ENCODE results near the gene ZNF416.
A peak's percentile ranks its signal among the peaks of the same experiment; 100 is the strongest.

The ZNF416 gene

DNA sequence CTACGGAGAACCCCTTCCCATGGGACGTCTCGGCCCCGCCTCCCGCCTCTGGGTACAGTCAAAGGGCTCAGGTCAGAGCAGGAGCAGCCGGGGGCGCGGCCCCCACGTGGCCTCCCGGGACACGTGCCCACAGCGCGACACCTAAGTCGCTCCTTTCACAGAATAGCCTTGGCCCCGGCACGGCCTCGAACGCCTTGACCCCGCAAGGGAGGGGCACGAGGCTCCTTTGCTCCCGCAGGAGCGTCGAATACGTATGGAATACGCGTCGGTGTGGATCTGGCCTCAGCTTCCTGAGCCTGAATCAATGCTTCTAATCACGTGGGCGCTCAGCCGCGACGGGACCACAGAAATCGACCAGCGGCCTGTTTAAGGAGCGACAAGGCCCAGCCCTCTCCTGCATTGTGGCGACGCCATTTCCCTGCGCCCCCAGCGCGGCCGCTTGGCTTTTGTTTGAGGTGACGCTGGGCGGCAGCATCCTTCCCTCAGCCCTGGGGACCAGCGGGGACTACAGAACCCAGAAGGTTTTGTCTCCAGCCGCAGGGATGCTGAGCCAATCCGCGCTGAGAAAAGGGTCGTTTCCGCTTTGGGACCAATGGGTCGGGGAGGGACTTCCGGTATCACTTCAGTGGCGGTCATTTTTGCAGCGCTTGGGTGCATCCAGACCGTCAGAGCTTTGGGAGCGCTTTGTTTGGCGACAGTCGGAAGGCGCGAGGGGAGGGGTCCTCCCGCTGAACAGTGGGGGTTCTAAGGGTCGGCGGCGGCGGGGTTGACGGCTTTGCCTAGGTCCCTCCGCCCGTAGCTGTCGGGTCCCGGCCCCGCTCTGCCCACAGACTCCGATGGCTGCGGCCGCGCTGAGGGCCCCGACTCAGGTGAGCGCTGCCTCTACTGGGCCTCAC is 5.1 kb upstream of the ZNF416 start, which contains the start of gene ZIK1:
Gene ZIK1 (plus strand): TSS at position 625 of the 896 bp plus-strand sequence. CDS start 212 bp downstream, at position 837.
- Histone ChIP-seq H3K4me3 (ENCODE audit: low read depth, low read length) (peak within 1 kb of the TSS; percentile 79), H3K9me3 (ENCODE audit: control insufficient read depth, insufficient read depth, low read depth, low read length) (peaks cover 58% of the 10 kb centered on the region), H3K36me3 (ENCODE audit: control insufficient read depth, insufficient read depth, low read length) (peaks cover 34% of the 10 kb centered on the region), H3K27me3 (ENCODE audit: control insufficient read depth, insufficient read depth, low read length) (no peaks in the 10 kb centered on the region), H3K4me1 (ENCODE audit: control insufficient read depth, insufficient read depth, low read length) (no peaks in the 10 kb centered on the region), H3K27ac (ENCODE audit: low read depth, low read length) (0 out of 2 replicates have a peak within 1 kb of the TSS, but pooled peaks have one; percentile 13), H3K9ac (ENCODE audit: low read length) (peak within 1 kb of the TSS; percentile 73)

DNA sequence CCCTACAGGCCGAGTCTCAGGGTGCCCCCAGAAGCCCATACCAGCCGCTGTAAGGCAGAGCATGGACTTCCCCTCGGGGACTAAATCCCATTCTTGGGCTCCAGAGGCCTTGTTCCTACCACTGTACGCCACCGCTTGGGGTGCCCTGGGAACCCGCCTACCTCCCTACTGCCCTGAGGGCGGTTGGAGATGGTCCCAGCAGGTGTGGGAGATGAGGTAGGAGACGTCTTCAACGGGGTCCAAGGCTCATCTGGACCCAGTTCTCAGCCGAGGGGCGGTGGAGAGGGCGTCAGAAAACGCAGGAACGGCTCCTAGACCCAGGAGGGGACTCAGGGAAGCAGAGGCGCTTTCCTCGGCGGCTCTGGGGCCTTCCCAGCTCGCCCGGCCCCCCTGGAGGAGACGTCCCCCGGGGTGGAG is 4.4 kb upstream of the ZNF416 start:
- no peak overlapping the region for H3K27ac ChIP-seq (ENCODE audit: low read depth, low read length)

DNA sequence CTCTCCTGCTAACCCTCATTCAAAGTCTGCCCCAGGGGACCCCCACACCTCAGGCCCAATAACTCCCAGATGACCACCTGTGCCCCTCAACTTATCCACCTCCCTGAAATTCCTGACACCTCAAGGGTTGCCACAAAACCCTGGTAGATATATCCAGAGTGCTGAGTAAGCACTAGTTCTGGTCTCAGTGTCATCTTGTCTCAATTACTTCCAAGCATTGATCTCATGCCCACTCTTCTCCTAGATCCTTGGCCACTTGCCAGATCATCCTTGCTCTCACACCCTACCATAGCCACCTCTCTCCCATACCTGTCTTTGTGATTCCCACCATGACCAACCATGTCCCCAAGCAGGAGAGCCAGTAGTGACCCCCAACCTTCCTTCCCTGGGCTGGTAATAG is 2.0 kb downstream of the ZNF416 start:
- Histone ChIP-seq H3K36me3 (ENCODE audit: control insufficient read depth, insufficient read depth, low read length) (peaks cover 63% of the 10 kb centered on the region), H3K9me3 (ENCODE audit: control insufficient read depth, insufficient read depth, low read depth, low read length) (peaks cover 73% of the 10 kb centered on the region)

More for the DNA sequence above, 4.4 kb upstream of the ZNF416 start:
- Histone ChIP-seq H3K4me1 (ENCODE audit: control insufficient read depth, insufficient read depth, low read length) (peaks cover 1% of the 10 kb centered on the region; the same call in 1 of the 2 replicates), H3K9me3 (ENCODE audit: control insufficient read depth, insufficient read depth, low read depth, low read length) (peaks cover 53% of the 10 kb centered on the region), H3K9ac (ENCODE audit: low read length) (no peak overlapping the region), H3K36me3 (ENCODE audit: control insufficient read depth, insufficient read depth, low read length) (peaks cover 27% of the 10 kb centered on the region), H3K27me3 (ENCODE audit: control insufficient read depth, insufficient read depth, low read length) (no peaks in the 10 kb centered on the region), H3K4me3 (ENCODE audit: low read depth, low read length) (peak overlapping the region; percentile 79)

DNA sequence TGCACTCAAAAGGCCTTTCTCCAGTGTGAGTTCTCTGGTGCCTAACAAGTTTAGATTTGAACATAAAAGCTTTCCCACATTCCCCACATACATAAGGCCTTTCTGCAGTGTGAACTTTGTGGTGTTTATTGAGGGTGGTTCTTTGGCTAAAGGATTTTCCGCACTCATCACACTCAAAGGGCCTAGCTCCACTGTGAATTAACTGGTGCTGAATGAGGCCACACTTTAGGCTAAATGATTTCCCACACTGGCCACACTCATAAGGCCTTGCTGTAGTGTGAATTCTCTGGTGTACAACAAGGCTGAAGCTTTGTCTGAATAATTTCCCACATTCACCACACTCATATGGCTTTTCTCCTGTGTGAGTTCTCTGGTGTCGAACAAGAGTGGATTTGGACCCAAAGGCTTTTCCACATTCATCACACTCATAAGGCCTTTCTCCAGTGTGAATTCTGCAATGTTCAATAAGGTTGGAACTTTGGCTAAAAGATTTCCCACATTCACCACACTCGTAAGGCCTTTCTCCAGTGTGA is 6.2 kb downstream of the ZNF416 start:
- H3K4me1 ChIP-seq (ENCODE audit: control insufficient read depth, insufficient read depth, low read length) = no peaks in the 10 kb centered on the region
- H3K27me3 ChIP-seq (ENCODE audit: control insufficient read depth, insufficient read depth, low read length) = no peaks in the 10 kb centered on the region
- no peak overlapping the region for H3K9ac ChIP-seq (ENCODE audit: low read length)
- H3K4me3 ChIP-seq (ENCODE audit: low read depth, low read length) = no peak overlapping the region
- H3K36me3 ChIP-seq (ENCODE audit: control insufficient read depth, insufficient read depth, low read length) = peaks cover 68% of the 10 kb centered on the region
- H3K27ac ChIP-seq (ENCODE audit: low read depth, low read length) = no peak overlapping the region
- H3K9me3 ChIP-seq (ENCODE audit: control insufficient read depth, insufficient read depth, low read depth, low read length) = peaks cover 94% of the 10 kb centered on the region

More for the DNA sequence above, 2.0 kb downstream of the ZNF416 start:
- no peak overlapping the region for H3K4me3 ChIP-seq (ENCODE audit: low read depth, low read length)
- H3K4me1 ChIP-seq (ENCODE audit: control insufficient read depth, insufficient read depth, low read length) = peaks cover 4% of the 10 kb centered on the region
- H3K9ac ChIP-seq (ENCODE audit: low read length) = no peak overlapping the region
- no peak overlapping the region for H3K27ac ChIP-seq (ENCODE audit: low read depth, low read length)
- H3K27me3 ChIP-seq (ENCODE audit: control insufficient read depth, insufficient read depth, low read length) = no peaks in the 10 kb centered on the region

DNA sequence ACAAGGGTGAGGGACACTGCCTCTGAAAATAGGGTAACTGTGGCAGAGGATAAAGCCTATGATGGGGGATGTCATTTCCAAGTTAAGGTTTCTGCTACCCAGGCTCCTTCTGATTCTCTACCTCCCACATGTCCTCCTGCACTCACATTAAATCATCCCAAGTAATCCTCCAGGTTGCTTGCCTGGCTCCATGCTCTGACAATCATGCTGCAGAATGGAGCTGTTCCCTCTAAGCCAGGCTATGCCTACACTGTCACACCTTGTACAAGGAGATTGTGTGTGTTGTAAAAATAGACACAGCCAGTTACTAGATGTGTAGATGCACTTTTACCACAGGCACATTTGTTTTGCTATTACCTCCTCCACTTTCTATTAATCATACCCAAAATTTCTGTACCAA is 8.0 kb downstream of the ZNF416 start:
- H3K27me3 ChIP-seq (ENCODE audit: control insufficient read depth, insufficient read depth, low read length) = no peaks in the 10 kb centered on the region
- no peak overlapping the region for H3K4me3 ChIP-seq (ENCODE audit: low read depth, low read length)
- no peaks in the 10 kb centered on the region for H3K4me1 ChIP-seq (ENCODE audit: control insufficient read depth, insufficient read depth, low read length)
- no peak overlapping the region for H3K9ac ChIP-seq (ENCODE audit: low read length)
- peaks cover 51% of the 10 kb centered on the region for H3K36me3 ChIP-seq (ENCODE audit: control insufficient read depth, insufficient read depth, low read length)
- H3K9me3 ChIP-seq (ENCODE audit: control insufficient read depth, insufficient read depth, low read depth, low read length) = peaks cover 96% of the 10 kb centered on the region
- H3K27ac ChIP-seq (ENCODE audit: low read depth, low read length) = no peak overlapping the region

DNA sequence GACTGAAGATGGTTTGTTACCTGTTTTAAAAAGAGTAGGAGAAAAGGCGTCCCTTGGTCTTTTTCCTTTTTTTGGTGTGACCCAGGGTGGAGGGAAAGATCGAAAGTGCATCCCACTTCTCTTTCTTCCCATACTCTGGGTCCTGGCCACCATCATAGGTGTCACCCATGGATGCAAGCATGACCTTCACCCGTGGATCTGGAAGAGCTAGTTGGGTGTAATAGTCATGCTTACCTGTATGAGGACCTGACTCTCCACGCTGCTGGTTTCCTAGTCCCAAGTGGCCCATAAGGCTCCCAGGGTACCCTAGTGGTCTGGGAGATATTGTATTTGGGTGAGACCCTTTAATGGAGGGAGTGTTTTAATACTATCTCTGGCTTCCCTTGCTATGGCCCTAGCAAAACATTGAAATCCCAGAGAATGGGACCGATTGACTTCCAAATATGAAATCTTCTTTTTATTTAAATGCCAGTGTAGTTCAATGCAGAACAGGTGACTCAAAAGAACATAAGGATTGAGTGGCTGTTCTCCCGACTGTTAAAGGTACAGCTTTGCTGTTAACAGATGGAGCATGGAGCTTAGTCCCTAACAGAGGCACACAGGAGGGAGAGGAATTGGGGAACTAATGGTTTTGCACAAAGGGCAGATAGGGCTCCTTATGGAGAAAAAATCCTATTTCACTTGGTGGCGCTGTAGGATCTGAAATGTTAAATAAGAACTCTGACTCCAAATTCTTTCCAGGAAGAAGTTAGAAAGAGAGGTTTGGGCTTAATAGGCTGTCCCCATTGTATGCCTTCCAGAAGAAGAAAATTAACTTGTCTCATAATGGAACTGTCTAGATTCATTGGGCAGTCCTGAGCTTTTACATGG is 12.1 kb downstream of the ZNF416 start:
- H3K27me3 ChIP-seq (ENCODE audit: control insufficient read depth, insufficient read depth, low read length) = no peaks in the 10 kb centered on the region
- H3K9ac ChIP-seq (ENCODE audit: low read length) = no peak overlapping the region
- no peak overlapping the region for H3K27ac ChIP-seq (ENCODE audit: low read depth, low read length)
- H3K36me3 ChIP-seq (ENCODE audit: control insufficient read depth, insufficient read depth, low read length) = peaks cover 10% of the 10 kb centered on the region
- no peak overlapping the region for H3K4me3 ChIP-seq (ENCODE audit: low read depth, low read length)
- no peaks in the 10 kb centered on the region for H3K4me1 ChIP-seq (ENCODE audit: control insufficient read depth, insufficient read depth, low read length)
- H3K9me3 ChIP-seq (ENCODE audit: control insufficient read depth, insufficient read depth, low read depth, low read length) = peaks cover 95% of the 10 kb centered on the region

DNA sequence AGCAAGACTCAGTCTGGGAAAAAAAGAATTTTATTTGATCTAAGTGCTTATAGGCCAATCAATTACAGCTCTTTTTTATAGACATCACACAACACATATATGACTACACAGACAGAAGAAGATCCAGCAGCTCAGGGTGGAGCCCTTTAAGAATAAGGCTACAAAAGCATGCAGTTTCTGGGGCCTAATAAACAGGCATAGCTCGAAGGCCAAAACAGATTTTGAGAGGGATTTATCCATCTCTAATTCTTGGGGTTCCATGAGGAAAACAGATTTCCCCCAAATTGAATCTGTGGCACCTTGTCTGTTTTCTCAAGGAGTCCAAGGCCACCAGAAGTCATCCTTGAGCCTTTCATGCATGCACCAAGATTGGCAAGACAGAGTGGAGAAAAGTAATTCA is 15.2 kb downstream of the ZNF416 start:
- H3K27me3 ChIP-seq (ENCODE audit: control insufficient read depth, insufficient read depth, low read length) = no peaks in the 10 kb centered on the region
- no peaks in the 10 kb centered on the region for H3K36me3 ChIP-seq (ENCODE audit: control insufficient read depth, insufficient read depth, low read length)
- no peak overlapping the region for H3K27ac ChIP-seq (ENCODE audit: low read depth, low read length)
- no peak overlapping the region for H3K4me3 ChIP-seq (ENCODE audit: low read depth, low read length)
- H3K9ac ChIP-seq (ENCODE audit: low read length) = no peak overlapping the region
- H3K9me3 ChIP-seq (ENCODE audit: control insufficient read depth, insufficient read depth, low read depth, low read length) = peaks cover 82% of the 10 kb centered on the region
- H3K4me1 ChIP-seq (ENCODE audit: control insufficient read depth, insufficient read depth, low read length) = 0 out of 2 replicates have a peak, but pooled peaks cover 3% of the 10 kb centered on the region

DNA sequence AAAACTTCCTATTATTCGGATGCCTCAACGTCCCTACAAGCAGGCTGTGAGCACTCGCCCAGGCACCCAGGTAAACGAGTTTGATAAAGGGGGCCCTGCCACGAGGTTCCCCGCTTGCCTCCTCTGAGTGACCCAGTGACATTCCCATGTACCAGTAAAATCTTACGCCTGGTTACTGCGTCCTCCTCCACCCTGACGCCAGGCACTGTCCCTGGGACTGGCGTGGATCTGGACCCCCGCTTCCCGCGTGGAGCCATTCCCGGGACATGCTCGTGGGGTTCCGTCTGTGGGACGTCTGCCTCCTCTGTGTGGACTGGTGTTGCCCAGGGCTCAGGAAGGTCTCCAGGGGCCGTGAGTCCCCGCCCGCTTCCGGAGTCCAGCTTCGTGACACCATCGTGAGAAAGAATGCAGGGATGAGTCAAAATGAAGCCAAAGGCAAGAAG is 18.6 kb downstream of the ZNF416 start:
- Histone ChIP-seq H3K9me3 (ENCODE audit: control insufficient read depth, insufficient read depth, low read depth, low read length) (peaks cover 49% of the 10 kb centered on the region), H3K36me3 (ENCODE audit: control insufficient read depth, insufficient read depth, low read length) (peaks cover 13% of the 10 kb centered on the region), H3K4me3 (ENCODE audit: low read depth, low read length) (peak overlapping the region; percentile 95), H3K9ac (ENCODE audit: low read length) (no peak overlapping the region), H3K27ac (ENCODE audit: low read depth, low read length) (no peak overlapping the region), H3K4me1 (ENCODE audit: control insufficient read depth, insufficient read depth, low read length) (0 out of 2 replicates have a peak, but pooled peaks cover 5% of the 10 kb centered on the region), H3K27me3 (ENCODE audit: control insufficient read depth, insufficient read depth, low read length) (no peaks in the 10 kb centered on the region)

DNA sequence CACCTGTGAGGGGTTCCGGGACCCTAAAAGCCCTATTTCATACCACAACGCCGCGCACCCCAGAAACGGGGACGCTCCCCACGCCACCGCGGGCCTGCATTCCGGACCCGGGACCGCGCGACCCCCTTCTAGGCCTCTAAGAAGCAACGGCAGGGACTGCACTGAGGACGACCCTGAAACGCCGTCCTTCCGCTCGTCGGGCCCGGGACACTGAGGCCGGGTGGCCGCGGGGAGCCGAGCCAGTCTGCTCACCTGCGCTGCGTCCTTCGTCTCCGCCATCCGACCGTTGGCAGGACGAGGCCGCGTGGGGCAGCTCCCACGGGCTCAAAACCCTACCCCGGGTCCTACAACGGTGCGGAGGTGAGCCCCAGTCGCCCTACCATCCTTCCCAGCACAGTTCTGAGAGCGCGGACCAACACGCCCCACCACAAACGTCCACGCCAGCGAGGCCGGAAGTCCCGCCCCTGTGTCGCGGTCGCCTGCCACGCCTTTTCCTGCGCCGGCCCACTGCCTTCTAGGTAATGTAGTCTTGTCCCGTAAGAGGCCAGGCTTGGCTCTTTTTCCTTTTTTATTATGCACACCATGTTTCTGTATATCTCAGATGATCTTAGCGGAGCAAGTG is 19.2 kb downstream of the ZNF416 start, which contains the start of gene ZNF550:
Gene ZNF550 (minus strand): TSS at position 460 of the 622 bp plus-strand sequence. CDS start 181 bp downstream, at position 279.
- peak within 1 kb of the TSS; percentile 81 for H3K9ac ChIP-seq (ENCODE audit: low read length)
- H3K4me3 ChIP-seq (ENCODE audit: low read depth, low read length) = peak within 1 kb of the TSS; percentile 95
- no peaks in the 10 kb centered on the region for H3K27me3 ChIP-seq (ENCODE audit: control insufficient read depth, insufficient read depth, low read length)
- H3K9me3 ChIP-seq (ENCODE audit: control insufficient read depth, insufficient read depth, low read depth, low read length) = peaks cover 43% of the 10 kb centered on the region
- H3K4me1 ChIP-seq (ENCODE audit: control insufficient read depth, insufficient read depth, low read length) = 0 out of 2 replicates have a peak, but pooled peaks cover 5% of the 10 kb centered on the region
- H3K27ac ChIP-seq (ENCODE audit: low read depth, low read length) = no peak within 1 kb of the TSS
- peaks cover 19% of the 10 kb centered on the region for H3K36me3 ChIP-seq (ENCODE audit: control insufficient read depth, insufficient read depth, low read length)

DNA sequence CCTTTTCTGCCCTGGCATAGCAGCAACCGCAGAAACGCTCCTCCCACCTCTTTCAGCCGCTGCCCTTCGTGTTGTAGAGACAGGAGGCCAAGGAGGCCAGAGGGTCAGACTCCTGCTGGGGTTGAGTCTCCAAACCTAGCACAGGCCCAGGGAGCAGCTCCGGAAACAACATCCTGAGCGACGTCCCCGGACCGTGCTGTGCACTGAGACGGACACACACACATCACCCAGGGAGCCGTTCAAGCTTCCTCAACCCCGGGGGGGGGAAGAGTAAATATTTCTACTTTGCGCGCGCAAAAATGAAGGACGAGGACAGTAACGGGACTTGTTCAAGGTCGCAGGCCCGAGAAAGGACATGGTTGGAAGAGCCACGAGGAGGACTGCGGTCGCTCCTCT is 19.7 kb downstream of the ZNF416 start:
- H3K36me3 ChIP-seq (ENCODE audit: control insufficient read depth, insufficient read depth, low read length) = peaks cover 24% of the 10 kb centered on the region
- H3K4me3 ChIP-seq (ENCODE audit: low read depth, low read length) = peak overlapping the region; percentile 95
- H3K4me1 ChIP-seq (ENCODE audit: control insufficient read depth, insufficient read depth, low read length) = 0 out of 2 replicates have a peak, but pooled peaks cover 5% of the 10 kb centered on the region
- no peak overlapping the region for H3K27ac ChIP-seq (ENCODE audit: low read depth, low read length)
- H3K9ac ChIP-seq (ENCODE audit: low read length) = peak overlapping the region; percentile 81
- H3K27me3 ChIP-seq (ENCODE audit: control insufficient read depth, insufficient read depth, low read length) = no peaks in the 10 kb centered on the region
- H3K9me3 ChIP-seq (ENCODE audit: control insufficient read depth, insufficient read depth, low read depth, low read length) = peaks cover 38% of the 10 kb centered on the region
